ENCODE data around the gene CA10.

CA10 gene

GRCh38 chr17:52155301-52155700 is 3.2 kb downstream of the CA10 start:
- Histone ChIP-seq H3K79me2 (ENCODE audit: insufficient read depth, low read length) (no peaks in the 10 kb centered on the region), H3K9ac (ENCODE audit: low read depth, low read length, poor library complexity, severe bottlenecking) (no peak overlapping the region), H3K9me2 (replicated peaks; ENCODE audit: low read depth, low read length) (no peaks in the 10 kb centered on the region), H3F3A (ENCODE audit: low read depth) (no peaks in the 10 kb centered on the region), H3K27me3 (ENCODE audit: insufficient read depth, low read length, poor library complexity, severe bottlenecking) (no peaks in the 10 kb centered on the region), H3K36me3 (ENCODE audit: insufficient read depth, low read length) (no peaks in the 10 kb centered on the region), H3K4me3 (ENCODE audit: low read length, poor library complexity, severe bottlenecking) (no peak overlapping the region), H2AFZ (ENCODE audit: low read length) (no peak overlapping the region), H3K4me2 (ENCODE audit: low read depth, low read length, poor library complexity, severe bottlenecking) (no peak overlapping the region), H3K4me1 (ENCODE audit: insufficient read depth, low read length, poor library complexity, severe bottlenecking) (no peaks in the 10 kb centered on the region), H4K20me1 (ENCODE audit: insufficient read depth, low read length, poor library complexity, severe bottlenecking) (no peaks in the 10 kb centered on the region), H3K9me3 (ENCODE audit: insufficient read depth, low read depth, low read length) (no peaks in the 10 kb centered on the region)
- TF ChIP-seq CTCF (conservative IDR thresholded peaks at IDR 0.05; ENCODE audit: low read length) (no peak), EZH2phosphoT487 (IDR thresholded peaks at IDR 0.05; ENCODE audit: borderline replicate concordance) (no peak)

- TF ChIP-seq CTCF (conservative IDR thresholded peaks at IDR 0.05; ENCODE audit: low read length) (no peak), EZH2phosphoT487 (IDR thresholded peaks at IDR 0.05; ENCODE audit: borderline replicate concordance) (no peak)
- Histone ChIP-seq H3K4me3 (ENCODE audit: low read length, poor library complexity, severe bottlenecking) (no peak overlapping the region), H3K79me2 (ENCODE audit: insufficient read depth, low read length) (no peaks in the 10 kb centered on the region), H3K27me3 (ENCODE audit: insufficient read depth, low read length, poor library complexity, severe bottlenecking) (no peaks in the 10 kb centered on the region), H3K4me1 (ENCODE audit: insufficient read depth, low read length, poor library complexity, severe bottlenecking) (no peaks in the 10 kb centered on the region), H3K9me2 (replicated peaks; ENCODE audit: low read depth, low read length) (no peaks in the 10 kb centered on the region), H3K36me3 (ENCODE audit: insufficient read depth, low read length) (no peaks in the 10 kb centered on the region), H2AFZ (ENCODE audit: low read length) (no peak overlapping the region), H3K4me2 (ENCODE audit: low read depth, low read length, poor library complexity, severe bottlenecking) (no peak overlapping the region), H3K9ac (ENCODE audit: low read depth, low read length, poor library complexity, severe bottlenecking) (no peak overlapping the region), H3K9me3 (ENCODE audit: insufficient read depth, low read depth, low read length) (no peaks in the 10 kb centered on the region), H3F3A (ENCODE audit: low read depth) (no peaks in the 10 kb centered on the region), H4K20me1 (ENCODE audit: insufficient read depth, low read length, poor library complexity, severe bottlenecking) (no peaks in the 10 kb centered on the region)
Observed at GRCh38 chr17:52154466-52154865, 4.0 kb downstream of the CA10 start.

GRCh38 chr17:52150935-52151334 is 7.6 kb downstream of the CA10 start:
- Histone ChIP-seq H4K20me1 (ENCODE audit: insufficient read depth, low read length, poor library complexity, severe bottlenecking) (no peaks in the 10 kb centered on the region), H3K4me3 (ENCODE audit: low read length, poor library complexity, severe bottlenecking) (no peak overlapping the region)

More at GRCh38 chr17:52150935-52151334, 7.6 kb downstream of the CA10 start:
- Histone ChIP-seq H3K79me2 (ENCODE audit: insufficient read depth, low read length) (no peaks in the 10 kb centered on the region), H3F3A (ENCODE audit: low read depth) (no peaks in the 10 kb centered on the region), H3K9me3 (ENCODE audit: insufficient read depth, low read depth, low read length) (no peaks in the 10 kb centered on the region), H3K4me1 (ENCODE audit: insufficient read depth, low read length, poor library complexity, severe bottlenecking) (peaks cover 2% of the 10 kb centered on the region), H3K36me3 (ENCODE audit: insufficient read depth, low read length) (no peaks in the 10 kb centered on the region), H3K27me3 (ENCODE audit: insufficient read depth, low read length, poor library complexity, severe bottlenecking) (no peaks in the 10 kb centered on the region), H2AFZ (ENCODE audit: low read length) (no peak overlapping the region), H3K4me2 (ENCODE audit: low read depth, low read length, poor library complexity, severe bottlenecking) (no peak overlapping the region), H3K9ac (ENCODE audit: low read depth, low read length, poor library complexity, severe bottlenecking) (no peak overlapping the region), H3K9me2 (replicated peaks; ENCODE audit: low read depth, low read length) (no peaks in the 10 kb centered on the region)
- TF ChIP-seq EZH2phosphoT487 (IDR thresholded peaks at IDR 0.05; ENCODE audit: borderline replicate concordance) (no peak), CTCF (conservative IDR thresholded peaks at IDR 0.05; ENCODE audit: low read length) (no peak)
